Measurements from ENCODE around the gene ZNF865. TPM values are rescaled to one million over a fixed set of nuclear protein-coding genes. Genes with fewer than 3 reads are reported as not detected.
A peak's percentile ranks its signal among the peaks of the same experiment; 100 is the strongest.

The ZNF865 gene
- total RNA-seq, 4 donors from 2014 or later = 2.2 to 6.3 (median 3.8) TPM

DNA sequence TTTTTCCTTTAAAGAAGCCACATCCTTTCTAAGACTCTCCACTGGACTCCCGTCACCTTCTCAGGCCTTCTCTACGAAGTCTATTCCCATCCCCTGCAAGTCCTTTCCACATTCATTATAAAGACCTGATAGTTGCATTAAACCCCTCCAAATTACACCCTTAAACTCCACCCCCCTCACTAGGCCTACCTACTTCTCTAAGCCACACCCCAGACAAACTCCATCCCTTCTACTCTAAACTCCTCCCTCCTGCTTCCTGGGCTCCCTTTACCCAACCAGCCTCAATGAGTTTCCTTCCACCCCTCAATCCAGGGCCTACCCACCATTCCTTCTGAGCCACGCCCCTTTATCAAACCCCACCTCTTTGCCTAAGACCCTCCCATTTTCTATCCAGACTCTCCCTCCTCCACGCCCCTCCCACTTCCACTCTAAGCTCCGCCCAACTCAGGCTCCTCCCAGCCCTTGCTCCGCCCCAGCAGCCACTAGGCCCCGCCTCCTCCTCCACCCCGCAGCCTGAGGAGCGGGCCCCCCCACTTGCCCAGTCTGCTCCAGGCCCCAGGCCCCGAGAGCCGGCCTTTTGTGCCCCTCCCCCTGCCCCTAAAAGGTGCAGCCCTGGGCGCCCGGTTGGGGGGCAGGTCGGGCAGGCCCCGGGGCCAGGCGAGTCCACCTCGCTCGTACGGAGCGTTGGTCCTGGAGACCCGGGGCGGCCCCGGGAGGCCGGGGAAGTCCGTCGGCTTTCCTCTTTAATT is 6.6 kb upstream of the ZNF865 start:
- TF ChIP-seq, protein P1, sequence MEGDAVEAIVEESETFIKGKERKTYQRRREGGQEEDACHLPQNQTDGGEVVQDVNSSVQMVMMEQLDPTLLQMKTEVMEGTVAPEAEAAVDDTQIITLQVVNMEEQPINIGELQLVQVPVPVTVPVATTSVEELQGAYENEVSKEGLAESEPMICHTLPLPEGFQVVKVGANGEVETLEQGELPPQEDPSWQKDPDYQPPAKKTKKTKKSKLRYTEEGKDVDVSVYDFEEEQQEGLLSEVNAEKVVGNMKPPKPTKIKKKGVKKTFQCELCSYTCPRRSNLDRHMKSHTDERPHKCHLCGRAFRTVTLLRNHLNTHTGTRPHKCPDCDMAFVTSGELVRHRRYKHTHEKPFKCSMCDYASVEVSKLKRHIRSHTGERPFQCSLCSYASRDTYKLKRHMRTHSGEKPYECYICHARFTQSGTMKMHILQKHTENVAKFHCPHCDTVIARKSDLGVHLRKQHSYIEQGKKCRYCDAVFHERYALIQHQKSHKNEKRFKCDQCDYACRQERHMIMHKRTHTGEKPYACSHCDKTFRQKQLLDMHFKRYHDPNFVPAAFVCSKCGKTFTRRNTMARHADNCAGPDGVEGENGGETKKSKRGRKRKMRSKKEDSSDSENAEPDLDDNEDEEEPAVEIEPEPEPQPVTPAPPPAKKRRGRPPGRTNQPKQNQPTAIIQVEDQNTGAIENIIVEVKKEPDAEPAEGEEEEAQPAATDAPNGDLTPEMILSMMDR (IDR thresholded peaks at IDR 0.05) = no peak
- peak; percentile 85 for DNase-seq (ENCODE audit: low spot score)
- ATAC-seq (ENCODE audit: low FRiP score) = peak; percentile 79

DNA sequence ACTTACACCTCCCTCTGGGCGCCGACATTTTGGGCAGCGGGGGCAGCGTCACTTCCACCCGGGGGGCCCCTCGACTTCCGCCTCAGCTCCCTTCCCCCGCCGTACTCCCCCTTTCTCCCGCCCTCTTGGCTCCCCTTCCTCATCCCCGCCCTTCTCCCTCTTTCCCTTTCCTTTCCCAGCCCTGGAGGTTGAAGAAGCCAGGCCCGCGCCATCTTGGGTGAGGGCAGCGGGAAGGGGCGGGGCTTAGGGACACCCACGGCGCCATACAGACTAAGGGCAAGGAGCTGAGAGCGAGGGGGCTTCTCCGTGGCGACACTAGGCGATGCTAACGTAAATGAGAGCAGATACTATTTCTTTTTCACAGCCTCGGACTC is 6.0 kb upstream of the ZNF865 start, which contains the start of gene FIZ1:
Gene FIZ1 (minus strand): TSS at position 50 of the 374 bp plus-strand sequence. CDS start 1,652 bp downstream, outside the sequence.
- TF ChIP-seq, protein P1 (IDR thresholded peaks at IDR 0.05) = no peak
- ATAC-seq (ENCODE audit: low FRiP score) = peak; percentile 91
- DNase-seq (ENCODE audit: low spot score) = peak; percentile 94

DNA sequence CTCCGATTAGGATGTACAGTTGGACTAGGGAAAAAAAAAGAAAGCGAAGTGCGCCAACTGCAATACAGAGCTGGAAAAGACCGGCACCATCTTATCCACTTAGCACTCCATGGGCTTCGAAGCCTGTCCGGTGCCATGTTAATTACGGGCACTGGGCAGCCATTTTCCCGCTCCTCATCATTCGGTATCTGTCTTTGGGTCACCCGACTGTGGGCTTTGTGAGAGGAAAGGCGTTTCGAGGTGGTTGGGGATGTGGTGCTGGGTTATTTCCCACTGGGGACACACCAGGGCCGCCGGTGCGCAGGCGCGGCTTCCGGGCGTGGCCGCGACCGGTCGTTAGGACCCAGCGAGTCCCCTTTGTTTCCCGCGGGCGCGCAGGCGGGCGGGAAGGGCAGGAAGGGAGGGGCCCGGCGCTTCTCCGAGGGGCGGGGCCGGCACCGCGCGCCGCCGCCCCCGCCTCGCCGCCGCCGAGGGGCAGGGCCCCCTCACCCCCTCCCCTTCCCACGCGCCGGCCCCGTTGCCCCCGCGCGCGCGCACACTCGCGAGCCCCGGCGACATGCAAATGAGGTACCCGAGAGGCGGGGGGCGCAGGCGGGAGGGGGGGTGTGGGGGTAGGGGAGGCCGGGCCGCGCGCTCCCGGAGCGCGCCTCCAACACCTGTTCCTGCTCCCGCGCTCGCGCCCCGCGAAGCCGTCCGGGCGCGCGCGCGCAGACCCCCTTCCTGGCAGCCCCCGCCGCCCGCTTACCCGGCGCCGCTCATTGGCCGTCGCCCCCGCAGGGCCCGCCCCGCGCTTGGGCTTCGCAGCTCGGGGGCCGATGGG is 5.4 kb upstream of the ZNF865 start, which contains the start of gene ZNF524:
Gene ZNF524 (plus strand): TSS at position 447 of the 820 bp plus-strand sequence. CDS start 1,825 bp downstream, outside the sequence.
- TF ChIP-seq, protein P1 (IDR thresholded peaks at IDR 0.05) = no peak
- DNase-seq (ENCODE audit: low spot score) (peak; percentile 41), ATAC-seq (ENCODE audit: low FRiP score) (peak; percentile 76)

DNA sequence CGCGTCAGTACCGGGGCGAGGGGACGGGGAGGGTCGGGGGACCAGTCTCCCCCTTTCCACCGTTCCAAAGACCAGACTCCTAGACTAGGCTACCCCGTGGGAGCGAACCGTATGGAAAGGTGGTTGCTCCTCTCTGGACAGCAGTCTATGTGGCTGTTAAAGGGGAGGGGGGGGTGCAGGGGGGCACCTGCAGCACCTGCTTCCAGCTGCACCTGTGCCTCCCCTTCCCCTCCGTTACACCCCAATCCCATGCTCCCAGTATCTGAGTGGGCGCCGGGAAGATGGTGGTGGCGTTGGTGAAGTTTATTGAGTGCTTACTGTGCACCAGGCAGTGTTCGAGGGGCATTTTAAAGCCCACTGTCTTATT is 4.8 kb upstream of the ZNF865 start:
- TF ChIP-seq, protein P1 (IDR thresholded peaks at IDR 0.05) = no peak
- no peak for ATAC-seq (ENCODE audit: low FRiP score)
- no peak for DNase-seq (ENCODE audit: low spot score)

DNA sequence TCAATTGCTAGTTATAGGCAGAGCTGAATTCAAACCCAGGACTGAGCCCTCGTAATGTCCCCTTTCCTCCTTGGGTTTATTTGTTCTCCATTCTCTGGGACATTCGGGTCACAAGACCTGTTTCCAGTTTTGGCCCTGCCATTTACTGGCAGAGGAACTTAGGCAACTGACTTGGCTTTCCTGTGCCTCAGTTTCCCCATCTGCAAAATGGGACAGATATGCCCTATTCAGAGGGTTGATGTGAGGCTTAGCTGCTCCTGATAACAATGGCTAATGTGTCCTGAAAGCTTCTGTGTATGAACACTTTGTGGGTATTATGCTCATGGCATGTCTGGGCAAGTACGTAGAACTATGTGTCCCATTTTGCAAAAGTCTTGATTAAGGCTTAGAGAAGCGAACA is 4.4 kb upstream of the ZNF865 start:
- DNase-seq (ENCODE audit: low spot score) (no peak), ATAC-seq (ENCODE audit: low FRiP score) (no peak)
- TF ChIP-seq, protein P1 (IDR thresholded peaks at IDR 0.05) = no peak

DNA sequence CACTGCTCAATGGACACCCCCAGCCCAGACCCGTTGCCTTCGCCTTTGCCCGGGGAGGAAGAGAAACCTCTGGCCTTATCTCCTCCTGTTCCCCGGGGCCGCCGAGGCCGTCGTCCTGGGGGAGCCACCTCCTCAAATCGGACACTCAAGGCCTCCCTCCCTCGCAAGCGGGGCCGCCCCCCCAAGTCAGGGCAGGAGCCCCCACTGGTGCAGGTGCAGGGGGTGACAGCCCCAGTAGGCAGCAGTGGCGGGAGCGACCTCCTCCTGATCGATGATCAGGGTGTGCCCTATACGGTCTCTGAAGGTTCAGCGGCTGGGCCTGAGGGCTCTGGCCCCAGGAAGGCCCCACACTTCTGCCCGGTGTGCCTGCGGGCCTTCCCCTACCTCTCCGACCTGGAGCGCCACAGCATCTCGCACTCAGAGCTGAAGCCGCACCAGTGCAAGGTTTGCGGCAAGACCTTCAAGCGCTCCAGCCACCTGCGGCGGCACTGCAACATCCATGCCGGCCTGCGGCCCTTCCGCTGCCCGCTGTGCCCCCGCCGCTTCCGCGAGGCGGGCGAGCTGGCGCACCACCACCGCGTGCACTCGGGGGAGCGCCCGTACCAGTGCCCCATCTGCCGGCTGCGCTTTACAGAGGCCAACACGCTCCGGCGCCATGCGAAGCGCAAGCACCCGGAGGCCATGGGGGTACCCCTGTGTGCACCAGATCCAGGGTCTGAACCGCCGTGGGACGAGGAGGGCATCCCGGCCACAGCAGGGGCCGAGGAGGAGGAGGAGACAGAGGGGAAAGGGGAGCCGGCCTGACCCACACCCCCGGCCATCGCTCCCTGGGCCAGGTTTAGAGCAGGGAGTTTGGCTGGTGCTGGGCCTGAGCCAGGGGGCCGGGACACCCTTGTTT is 3.1 kb upstream of the ZNF865 start:
- DNase-seq (ENCODE audit: low spot score) = no peak
- no peak for ATAC-seq (ENCODE audit: low FRiP score)
- TF ChIP-seq, protein P1 (IDR thresholded peaks at IDR 0.05) = no peak

Measured in omental fat pad (tissue), 4 donors.